ENCODE results near the gene NAALADL2. TPM values are rescaled to one million over a fixed set of nuclear protein-coding genes. Genes with fewer than 3 reads are reported as not detected.

Gene NAALADL2
- total and polyA plus RNA-seq, 2 donors (not counting 3 experiments of a cell fraction or from before 2014, with no cell fraction given), result 1.1 to 4.0 TPM

- ChIA-PET CTCF (interaction anchor here (2.3 kb wide), 1 partner anchor 9 kb away, joined by 5 read pairs; no protein-coding TSS in a partner anchor), POLR2A (no interaction called here)
- H2AFZ ChIP-seq (ENCODE audit: low read depth, low read length), result no peak overlapping the region
- no peaks in the 10 kb centered on the region for H3K9me3 ChIP-seq (replicated peaks; ENCODE audit: control insufficient read depth, insufficient read depth, low read length)
- H3K4me3 ChIP-seq (replicated peaks in 1 of 3; ENCODE audit: insufficient read depth in 1 of 3, low read depth in 1 of 3, low read length in 3 of 3), result no peak overlapping the region
- H3K4me1 ChIP-seq (ENCODE audit: control insufficient read depth, extremely low read depth, insufficient read depth, low read length), result no peaks in the 10 kb centered on the region
- H3K36me3 ChIP-seq (ENCODE audit: control insufficient read depth in 2 of 2, extremely low read depth in 1 of 2, insufficient read depth in 2 of 2, low read length in 2 of 2), result no peaks in the 10 kb centered on the region
- TF ChIP-seq JUN (IDR thresholded peaks at IDR 0.05; ENCODE audit: borderline replicate concordance, insufficient read depth, insufficient read length, low read depth) (no peak), MAX (IDR thresholded peaks at IDR 0.05; ENCODE audit: insufficient read depth, insufficient read length) (no peak), POLR2A (IDR thresholded peaks at IDR 0.05; ENCODE audit: low read depth, low read length) (no peak), MYC (IDR thresholded peaks at IDR 0.05; ENCODE audit: low read depth, low read length) (no peak), EZH2 (IDR thresholded peaks at IDR 0.05; ENCODE audit: borderline replicate concordance, low read depth, low read length, severe bottlenecking) (no peak), CTCF (IDR thresholded peaks at IDR 0.05; ENCODE audit: extremely low read depth in 1 of 2, insufficient read depth in 1 of 2, low read depth in 1 of 2, low read length in 2 of 2) (no peak), FOS (IDR thresholded peaks at IDR 0.05; ENCODE audit: borderline replicate concordance, insufficient read depth, low read length) (no peak)
- FAIRE-seq, result no peak
- H3K9me1 ChIP-seq (replicated peaks; ENCODE audit: control insufficient read depth, extremely low read depth, insufficient read depth, low read length), result no peaks in the 10 kb centered on the region
- no peak overlapping the region for H3K27ac ChIP-seq (ENCODE audit: insufficient read depth, low read depth, low read length)
- no TSS peak for BruUV-seq (replicated peaks)
- no peak for DNase-seq (ENCODE audit: low read depth, low spot score)
- no peaks in the 10 kb centered on the region for H3K79me2 ChIP-seq (ENCODE audit: control insufficient read depth, insufficient read depth, low read length)
- dilution Hi-C loops (cut with MboI; ENCODE audit: extremely low pct_ligation_motif_present, low sequenced_read_pairs), result no loop called here
- no peaks in the 10 kb centered on the region for H3K27me3 ChIP-seq (ENCODE audit: control insufficient read depth in 2 of 2, insufficient read depth in 2 of 2, low read length in 2 of 2)
- H3K9ac ChIP-seq (replicated peaks; ENCODE audit: extremely low read depth, insufficient read depth, low read length), result no peak overlapping the region
- no peak overlapping the region for H3K4me2 ChIP-seq (ENCODE audit: insufficient read depth, low read length)
- no peaks in the 10 kb centered on the region for H4K20me1 ChIP-seq (replicated peaks; ENCODE audit: control insufficient read depth, extremely low read depth, insufficient read depth, low read length)
- intact Hi-C loops (cut with micrococcal nuclease), result no loop called here
These were observed 81.0 kb downstream of the NAALADL2 start for GRCh38 chr3:174940151-174940550.

Measured in endothelial cell of umbilical vein (primary cell).